Thyroid gland (tissue), 4 donors: ENCODE data around the gene ARHGAP8. TPM values are rescaled to one million over a fixed set of nuclear protein-coding genes. Genes with fewer than 3 reads are reported as not detected.

ENCODE experiments used
- DNase-seq, 2 donors: peaks; one replicate each; pipeline ENCODE4 v3.0.0-alpha.2; 2019
- H3K27ac ChIP-seq, 3 donors: fragments of 200-600 bp; sonication (generic); 1 replicate in 2 of 3; 2 replicates in 1 of 3; pipeline ENCODE4 v1.5.1; 2016 to 2019; ENCODE audit warnings: mild to moderate bottlenecking in 1 of 3, moderate library complexity in 1 of 3
- H3K27me3 ChIP-seq: fragments of 200-600 bp; sonication (generic); one replicate; pipeline ENCODE4 v1.5.1; 2019
- H3K36me3 ChIP-seq, 2 donors: fragments of 200-600 bp; sonication (generic); one replicate each; pipeline ENCODE4 v1.5.1; 2016 to 2019
- H3K4me1 ChIP-seq, 2 donors: fragments of 200-600 bp; sonication (generic); one replicate each; pipeline ENCODE4 v1.5.1; 2017 to 2019
- H3K4me3 ChIP-seq, 3 donors: fragments of 200-600 bp; sonication (generic); replicated peaks in 1 of 3; 1 replicate in 2 of 3; 2 replicates in 1 of 3; pipeline ENCODE4 v1.5.1; 2016; ENCODE audit warnings: mild to moderate bottlenecking in 1 of 3
- H3K9me3 ChIP-seq: fragments of 200-600 bp; sonication (generic); one replicate; pipeline ENCODE4 v1.5.1; 2017
- CTCF ChIP-seq, 6 experiments: fragments of 200-600 bp in 3 of 6; fragments of 450-650 bp in 3 of 6; sonication (generic) in 3 of 6; IDR thresholded peaks; one replicate each; pipeline ENCODE4 v1.5.1; 2016 to 2019; ENCODE audit warnings: antibody characterized with exemption in 6 of 6, mild to moderate bottlenecking in 2 of 6, inconsistent platforms in 1 of 6, moderate library complexity in 1 of 6
- POLR2A ChIP-seq, 2 donors: fragments of 450-650 bp; IDR thresholded peaks; one replicate each; pipeline ENCODE4 v1.6.1; 2017; ENCODE audit warnings: antibody characterized with exemption in 2 of 2, mild to moderate bottlenecking in 2 of 2, moderate library complexity in 1 of 2
- WGBS, 2 donors: methylation state at CpG; one replicate each; pipeline ENCODE4 v1.1.5; 2017; 5-methylcytosine and 5-hydroxymethylcytosine counted together
- intact Hi-C: fragments of 100-400 bp; cut with DNase I; formaldehyde crosslinking; loops from one replicate; pipeline ENCODE4 v1.15.1; 2023
- total RNA-seq, 4 donors: library from RNA; depleted of rRNA; stranded (reverse); fragments of >200 nt; gene quantifications; one replicate each; pipeline ENCODE4 v1.2.3, GENCODE V29; 2016

Gene ARHGAP8
- total RNA-seq, 4 donors from 2014 or later: 24.8 to 44.3 (median 28.0) TPM

GRCh38 chr22:44814266-44815098 lies 62.1 kb downstream of the ARHGAP8 start:
- no peaks in the 10 kb centered on the region for H3K36me3 ChIP-seq
- H3K9me3 ChIP-seq: no peaks in the 10 kb centered on the region
- no peak for TF ChIP-seq POLR2A (IDR thresholded peaks at IDR 0.05)
- no peak for TF ChIP-seq CTCF (IDR thresholded peaks at IDR 0.05)
- intact Hi-C loops: no loop called here
- H3K27me3 ChIP-seq: no peaks in the 10 kb centered on the region
- no peaks in the 10 kb centered on the region for H3K4me1 ChIP-seq
- H3K27ac ChIP-seq: no peak overlapping the region
- no peak for DNase-seq
- 88 to 94% methylated on average over 20 to 23 of the region's 25 CpGs for WGBS, 2 donors
- no peak overlapping the region for H3K4me3 ChIP-seq

GRCh38 chr22:44815099-44816070 lies 63.0 kb downstream of the ARHGAP8 start:
- intact Hi-C loops: no loop called here
- H3K27me3 ChIP-seq: no peaks in the 10 kb centered on the region

GRCh38 chr22:44816141-44816540 lies 63.8 kb downstream of the ARHGAP8 start:
- intact Hi-C loops: no loop called here
- Histone ChIP-seq H3K4me3 (no peak overlapping the region), H3K36me3 (no peaks in the 10 kb centered on the region), H3K9me3 (no peaks in the 10 kb centered on the region), H3K27me3 (no peaks in the 10 kb centered on the region), H3K4me1 (peaks cover 0 to 6% of the 10 kb centered on the region in 2 donors), H3K27ac (no peak overlapping the region)
- TF ChIP-seq CTCF (IDR thresholded peaks at IDR 0.05): no peak
- TF ChIP-seq POLR2A (IDR thresholded peaks at IDR 0.05): no peak
- no peak for DNase-seq
- WGBS, 2 donors: 82% methylated on average over 11 of the region's 11 CpGs; no CpG with 5 or more reads in 1 of the 2 donors

More at GRCh38 chr22:44815099-44816070, 63.0 kb downstream of the ARHGAP8 start:
- no peak overlapping the region for H3K27ac ChIP-seq
- DNase-seq: no peak
- H3K4me3 ChIP-seq: no peak overlapping the region
- TF ChIP-seq CTCF (IDR thresholded peaks at IDR 0.05) (no peak), POLR2A (IDR thresholded peaks at IDR 0.05) (no peak)
- peaks cover 0 to 2% of the 10 kb centered on the region in 2 donors for H3K4me1 ChIP-seq
- H3K9me3 ChIP-seq: no peaks in the 10 kb centered on the region
- 84 to 89% methylated on average over 22 to 27 of the region's 27 CpGs for whole genome bisulfite sequencing, 2 donors
- no peaks in the 10 kb centered on the region for H3K36me3 ChIP-seq

GRCh38 chr22:44818727-44819126 lies 66.4 kb downstream of the ARHGAP8 start:
- intact Hi-C loops: no loop called here
- H3K4me3 ChIP-seq: no peak overlapping the region
- H3K4me1 ChIP-seq: peaks cover 0 to 6% of the 10 kb centered on the region in 2 donors
- H3K27me3 ChIP-seq: no peaks in the 10 kb centered on the region
- H3K27ac ChIP-seq: no peak overlapping the region
- DNase-seq: no peak
- 94 to 97% methylated on average over 5 of the region's 5 CpGs for WGBS, 2 donors
- TF ChIP-seq POLR2A (IDR thresholded peaks at IDR 0.05): no peak
- TF ChIP-seq CTCF (IDR thresholded peaks at IDR 0.05): no peak
- H3K36me3 ChIP-seq: peaks cover 3% of the 10 kb centered on the region in 2 donors
- H3K9me3 ChIP-seq: no peaks in the 10 kb centered on the region
